NOMO-1 treated with dmso at 0.1 percent for 144 hours (cell line): ENCODE measurements around the gene RAB3GAP2.
"Not testable (repeated sequence)": the region's sequence is repeated elsewhere in the genome, so short reads cannot be mapped to it uniquely, and the experiment has no call there.

Experiments
- DNase-seq: peaks from one replicate; lab custom pipeline; 2025; ENCODE audit not compliant: unreplicated experiment; lab: John Stamatoyannopoulos, UW

The RAB3GAP2 gene

GRCh38 chr1:220291580-220291979 is 19.3 kb upstream of the RAB3GAP2 start:
- DNase-seq, result no peak

DNA sequence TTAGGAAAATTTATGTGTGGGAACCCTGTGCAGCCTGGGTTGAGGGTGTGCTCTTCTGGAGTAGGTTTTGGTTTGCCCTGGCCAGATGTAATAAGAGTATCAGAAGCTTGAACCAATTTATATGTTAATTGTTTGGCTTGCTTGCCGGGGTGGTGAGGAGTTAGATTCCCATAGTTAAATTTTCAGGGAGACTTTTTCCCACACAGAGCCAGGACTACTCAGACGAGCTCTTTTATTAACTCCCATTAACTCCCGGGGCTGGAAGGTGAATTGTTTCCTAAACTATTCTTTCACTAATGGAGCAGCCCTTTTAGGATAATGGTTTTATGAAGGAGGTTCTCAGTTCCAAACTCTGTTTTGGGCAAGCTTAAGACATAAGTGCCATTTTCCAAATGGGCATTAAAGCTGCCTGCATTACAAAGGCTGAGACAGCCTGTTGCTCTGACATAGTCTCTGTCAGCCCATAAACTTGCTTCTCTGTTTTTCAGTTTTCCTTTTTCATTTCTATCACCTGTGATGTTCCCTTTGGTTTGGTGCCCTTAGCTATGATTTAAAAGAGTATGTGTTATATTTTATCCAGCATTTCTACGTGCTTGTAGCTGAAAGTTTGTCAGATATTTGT is 18.0 kb upstream of the RAB3GAP2 start:
- DNase-seq, result no peak

DNA sequence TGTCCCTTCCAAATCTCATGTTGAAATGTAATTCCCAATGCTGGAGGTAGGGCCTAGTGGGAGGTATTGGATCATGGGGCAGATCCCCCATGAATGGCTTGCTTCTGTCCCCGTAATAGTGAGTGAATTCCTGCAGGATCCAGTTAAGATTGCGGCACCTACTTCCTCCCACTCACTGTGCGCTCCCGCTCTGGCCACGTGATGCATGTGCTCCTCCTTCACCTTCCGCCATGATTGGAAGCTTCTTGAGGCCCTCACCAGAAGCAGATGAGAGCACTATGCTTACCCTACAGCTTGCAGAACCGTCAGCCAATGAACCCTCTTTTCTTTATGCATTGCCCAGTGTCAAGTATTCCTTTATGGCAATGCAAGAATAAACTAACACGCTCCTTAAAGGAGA is 14.9 kb upstream of the RAB3GAP2 start:
- no peak for DNase-seq

DNA sequence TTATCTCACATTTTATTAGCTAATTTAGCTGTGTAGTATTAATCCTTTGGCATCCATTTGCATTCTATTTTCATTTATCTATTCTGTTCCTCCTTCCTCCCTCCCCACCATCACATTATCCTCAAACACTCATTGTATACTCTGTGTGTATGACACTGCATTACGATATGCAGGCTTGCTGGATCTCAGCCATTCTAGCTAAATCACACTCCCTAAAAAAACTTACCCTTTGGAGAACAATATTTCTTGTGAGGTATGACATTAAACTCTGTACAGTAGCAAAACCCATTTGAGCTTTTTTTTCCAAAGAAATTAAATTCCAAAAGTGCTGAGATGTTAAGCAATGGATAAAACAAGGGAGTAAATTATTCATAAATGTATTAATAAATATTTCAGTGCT is 11.4 kb upstream of the RAB3GAP2 start:
- DNase-seq, result no peak

DNA sequence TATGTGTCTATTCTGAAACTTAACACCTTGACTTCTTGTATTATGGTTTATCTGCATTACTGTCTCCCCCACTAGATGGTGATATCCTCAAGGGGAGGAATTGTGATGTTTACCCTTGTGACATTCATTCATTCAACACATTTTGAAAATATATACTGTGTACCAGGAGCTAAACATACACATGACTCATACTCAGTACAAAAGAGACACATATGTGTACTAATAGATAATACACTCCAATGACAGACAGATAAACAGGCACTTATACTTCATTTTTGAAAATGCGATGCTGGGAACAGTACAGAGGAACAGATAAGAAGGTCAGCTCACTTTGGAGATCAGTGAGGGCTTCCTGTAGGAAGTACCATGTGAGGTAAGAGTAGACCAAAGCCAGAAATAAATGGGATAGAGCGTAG is 8.9 kb upstream of the RAB3GAP2 start:
- no peak for DNase-seq

GRCh38 chr1:220280249-220280648 is 8.0 kb upstream of the RAB3GAP2 start:
- DNase-seq, result no peak

GRCh38 chr1:220278991-220279390 is 6.7 kb upstream of the RAB3GAP2 start:
- DNase-seq, result no peak

DNA sequence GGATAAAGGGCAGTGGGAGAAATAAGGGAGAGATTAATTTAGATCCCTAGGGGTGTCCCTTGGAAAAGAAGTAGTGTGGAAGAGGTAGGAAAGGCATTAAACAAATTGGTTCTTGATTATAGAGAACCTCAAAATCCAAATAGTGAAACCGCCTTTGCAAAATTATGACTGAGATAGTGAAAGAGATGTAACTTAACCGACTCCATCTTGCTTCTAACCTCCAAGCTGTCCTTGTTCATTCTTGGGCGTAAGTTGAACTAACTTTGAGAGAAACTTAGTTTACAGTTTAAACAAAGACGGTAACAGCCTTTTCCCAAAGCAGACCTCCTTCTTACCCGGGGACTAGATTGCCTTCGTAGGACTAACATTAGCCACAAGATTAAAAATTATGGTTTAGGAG is 3.2 kb upstream of the RAB3GAP2 start:
- no peak for DNase-seq

DNA sequence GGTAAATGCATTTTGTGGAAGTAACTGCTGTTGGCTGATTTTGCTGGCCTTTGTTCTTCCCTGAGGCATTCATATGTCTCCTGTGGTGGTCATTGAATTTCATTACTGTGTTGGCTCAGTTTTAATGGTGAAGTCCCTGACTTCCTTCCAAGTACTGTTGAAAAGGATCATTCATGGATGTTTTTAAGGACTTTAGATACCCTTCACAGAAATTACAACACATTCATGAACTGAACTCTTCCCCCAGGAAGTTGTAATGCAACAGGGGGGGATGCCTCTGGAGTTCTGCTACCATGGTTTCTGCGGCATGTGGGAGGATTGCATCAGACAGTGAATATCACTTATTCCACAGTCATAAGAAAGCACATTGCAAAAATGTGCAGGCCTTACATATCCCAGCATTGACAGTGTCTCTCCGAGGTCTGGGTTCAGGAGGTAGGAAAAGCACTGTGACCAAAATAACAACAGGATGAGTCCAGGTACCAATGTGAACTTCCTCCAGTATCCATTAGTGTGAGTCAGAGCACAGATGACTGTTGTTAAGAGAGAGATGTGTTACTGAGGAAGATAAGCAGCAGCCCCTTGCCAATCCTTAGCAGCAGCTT is 2.1 kb upstream of the RAB3GAP2 start:
- no peak for DNase-seq

DNA sequence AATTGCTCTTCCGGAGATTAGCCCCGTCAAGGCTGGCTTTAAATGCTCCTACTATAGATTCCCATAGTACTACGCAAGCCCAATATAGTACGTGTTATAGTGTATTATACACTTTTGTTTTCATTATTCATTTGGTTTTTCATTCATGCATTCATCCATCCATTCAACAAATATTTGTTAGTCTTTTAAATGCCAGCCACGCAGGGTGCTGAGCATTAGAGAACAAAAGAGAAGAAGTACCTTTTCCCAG is 513 bp upstream of the RAB3GAP2 start:
- no peak for DNase-seq

DNA sequence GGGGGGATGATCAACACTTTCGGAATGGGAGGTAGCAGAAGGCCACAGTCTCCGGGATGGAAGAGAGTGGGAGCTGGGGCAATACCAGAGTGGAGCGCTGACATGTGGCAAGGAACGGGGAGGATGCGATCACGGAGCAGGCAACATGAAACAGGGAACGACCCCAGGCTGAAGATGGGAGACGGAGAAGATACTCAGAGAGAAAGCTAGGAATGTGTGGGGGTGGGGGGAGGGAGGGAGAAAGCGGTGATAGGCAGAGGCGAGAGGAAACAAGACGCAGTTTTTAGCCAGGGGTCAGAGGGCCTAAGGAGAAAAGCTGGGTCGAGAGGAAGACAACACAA is 577 bp downstream of the RAB3GAP2 start:
- no peak for DNase-seq

DNA sequence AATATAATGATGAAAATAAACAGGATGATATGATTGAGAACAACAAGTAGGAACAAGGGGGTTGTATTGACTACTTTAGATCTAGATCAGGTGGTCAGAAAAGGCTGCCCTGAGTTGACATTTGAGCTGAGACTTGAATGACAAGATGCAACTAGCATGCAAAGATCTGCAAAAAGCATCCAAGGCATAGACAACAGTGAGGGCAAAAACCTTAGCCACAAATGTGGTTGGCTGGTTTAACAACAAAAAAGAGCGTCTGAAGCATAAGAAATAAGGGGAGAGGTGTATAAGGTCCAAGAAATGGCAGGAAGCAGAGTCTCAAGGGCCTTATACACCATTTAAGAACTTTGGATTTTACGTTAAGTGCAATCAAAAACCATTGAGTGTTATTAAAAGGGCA is 3.2 kb downstream of the RAB3GAP2 start:
- no peak for DNase-seq

GRCh38 chr1:220267630-220268029 is 4.6 kb downstream of the RAB3GAP2 start:
- no peak for DNase-seq

- DNase-seq, result not testable (repeated sequence)
Measured at GRCh38 chr1:220260228-220260627, 12.0 kb downstream of the RAB3GAP2 start.

GRCh38 chr1:220259756-220260155 is 12.5 kb downstream of the RAB3GAP2 start:
- DNase-seq, result not testable (repeated sequence)

GRCh38 chr1:220256194-220256593 is 16.1 kb downstream of the RAB3GAP2 start:
- not testable (repeated sequence) for DNase-seq

- DNase-seq, result no peak
Measured at GRCh38 chr1:220255204-220255603, 17.0 kb downstream of the RAB3GAP2 start.

DNA sequence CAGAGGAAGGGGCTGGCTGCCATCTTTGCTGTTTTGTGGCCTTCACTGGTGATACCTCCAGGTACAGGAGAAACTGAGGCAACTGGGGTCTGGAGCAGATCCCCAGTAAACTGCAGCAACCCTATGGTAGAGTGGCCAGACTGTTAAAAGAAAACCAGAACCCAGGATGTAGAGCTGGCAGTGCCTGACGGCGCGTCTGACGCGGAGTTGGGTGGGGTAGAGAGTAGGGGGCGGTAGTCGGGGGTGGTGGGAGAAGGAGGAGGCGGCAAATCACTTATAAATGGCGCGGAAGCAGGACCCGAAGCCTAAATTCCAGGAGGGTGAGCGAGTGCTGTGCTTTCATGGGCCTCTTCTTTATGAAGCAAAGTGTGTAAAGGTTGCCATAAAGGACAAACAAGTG is 19.0 kb downstream of the RAB3GAP2 start:
- not testable (repeated sequence) for DNase-seq

- DNase-seq, result no peak
Measured at GRCh38 chr1:220251272-220251671, 21.0 kb downstream of the RAB3GAP2 start.

DNA sequence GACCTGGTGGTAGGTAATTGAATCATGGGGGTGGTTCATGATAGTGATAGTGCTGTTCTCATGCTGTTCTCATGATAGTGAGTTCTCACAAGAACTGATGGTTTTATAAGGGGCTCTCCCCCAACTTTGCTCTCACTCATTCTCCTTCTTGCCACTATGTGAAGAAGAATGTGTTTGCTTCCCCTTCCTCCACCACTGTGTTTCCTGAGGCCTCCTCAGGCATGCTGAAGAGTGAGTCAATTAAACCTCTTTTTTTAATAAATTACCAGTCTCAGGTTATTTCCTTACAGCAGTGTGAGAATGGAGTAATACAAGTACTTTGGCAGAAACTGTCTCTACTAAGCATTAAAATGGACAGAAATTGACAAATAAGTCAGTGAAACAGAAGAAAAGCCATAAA is 21.6 kb downstream of the RAB3GAP2 start:
- DNase-seq, result no peak

DNA sequence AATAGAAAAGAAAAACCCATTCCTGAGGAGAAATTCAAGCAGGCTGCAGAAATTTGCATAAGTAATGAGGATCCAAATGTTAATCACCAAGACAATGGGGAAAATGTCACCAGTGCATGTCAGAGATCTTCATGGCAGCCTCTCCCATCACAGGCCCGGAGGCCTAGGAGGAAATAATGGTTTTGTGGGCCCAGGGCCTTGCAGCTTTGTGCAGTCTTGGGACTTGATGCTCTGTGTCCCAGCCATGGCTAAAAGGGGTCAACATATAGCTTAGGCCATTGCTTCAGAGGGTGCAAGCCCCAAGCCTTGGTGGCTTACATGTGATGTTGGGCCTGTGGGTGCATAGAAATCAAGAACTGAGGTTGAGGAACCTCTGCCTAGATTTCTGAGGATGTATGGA is 22.7 kb downstream of the RAB3GAP2 start:
- DNase-seq, result no peak

DNA sequence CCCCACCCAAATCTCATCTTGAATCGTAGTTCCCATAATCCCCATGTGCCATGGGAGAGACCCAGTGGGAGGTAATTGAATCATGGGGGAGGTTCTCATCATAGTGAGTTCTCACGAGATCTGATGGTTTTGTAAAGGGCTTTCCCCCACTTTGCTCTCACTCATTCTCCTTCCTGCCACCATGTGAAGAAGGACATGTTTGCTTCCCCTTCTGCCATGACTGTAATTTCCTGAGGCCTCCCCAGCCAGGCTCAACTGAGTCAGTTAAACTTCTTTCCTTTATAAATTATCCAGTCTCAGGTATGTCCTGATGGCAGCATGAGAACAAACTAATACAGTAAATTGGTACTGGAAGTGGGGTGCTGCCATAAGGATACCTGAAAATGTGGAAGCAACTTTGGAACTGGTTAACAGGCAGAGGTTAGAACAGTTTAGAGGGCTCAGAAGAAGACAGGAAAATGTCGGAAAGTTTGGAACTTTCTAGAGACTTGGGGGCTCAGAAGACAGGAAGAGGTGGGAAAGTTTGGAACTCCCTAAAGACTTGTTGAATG is 23.5 kb downstream of the RAB3GAP2 start:
- not testable (repeated sequence) for DNase-seq

DNA sequence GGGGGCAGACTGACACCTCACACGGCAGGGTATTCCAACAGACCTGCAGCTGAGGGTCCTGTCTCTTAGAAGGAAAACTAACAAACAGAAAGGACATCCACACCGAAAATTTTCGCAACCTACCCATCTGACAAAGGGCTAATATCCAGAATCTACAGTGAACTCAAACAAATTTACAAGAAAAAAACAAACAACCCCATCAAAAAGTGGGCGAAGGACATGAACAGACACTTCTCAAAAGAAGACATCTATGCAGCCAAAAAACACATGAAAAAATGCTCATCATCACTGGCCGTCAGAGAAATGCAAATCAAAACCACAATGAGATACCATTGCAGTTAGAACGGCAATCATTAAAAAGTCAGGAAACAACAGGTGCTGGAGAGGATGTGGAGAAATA is 26.4 kb downstream of the RAB3GAP2 start:
- DNase-seq, result not testable (repeated sequence)
